ENCODE results near the gene TSSC4. TPM values are rescaled to one million over a fixed set of nuclear protein-coding genes. Genes with fewer than 3 reads are reported as not detected.

Gene TSSC4
- total and polyA plus RNA-seq, 2 of the 13 experiments (the other 11 are each of a cell fraction or from before 2014, with no cell fraction given) = 16.2 to 58.6 TPM

DNA sequence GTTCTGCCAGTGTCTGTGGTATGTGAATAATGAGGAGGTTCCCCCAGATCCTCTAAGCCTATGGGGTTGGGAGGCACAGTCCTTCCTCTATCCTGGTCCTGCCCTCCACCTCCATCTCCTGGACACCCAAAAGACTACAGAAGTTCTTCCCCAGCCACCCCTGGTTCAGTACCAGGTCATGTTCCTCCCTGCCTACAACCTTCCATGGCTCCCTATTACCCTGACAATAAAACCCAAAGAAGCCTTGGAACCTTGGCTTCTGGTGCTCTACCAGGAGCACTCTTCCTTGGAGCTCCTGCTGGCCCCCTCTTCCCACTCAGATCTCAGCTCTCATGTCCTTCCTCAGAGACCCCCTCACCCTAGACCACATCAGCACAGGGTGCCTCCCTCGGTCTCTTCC is 30.8 kb downstream of the TSSC4 start:
- H3K9me3 ChIP-seq (ENCODE audit: low read length) = no peaks in the 10 kb centered on the region
- H3K36me3 ChIP-seq (replicated peaks in 1 of 2; ENCODE audit: control insufficient read depth in 1 of 2, insufficient read depth in 2 of 2, low read length in 2 of 2) = no peaks in the 10 kb centered on the region
- TF ChIP-seq MEIS2 (CRISPR knock-in tag; IDR thresholded peaks at IDR 0.05) = no peak
- TF ChIP-seq PRPF4 (IDR thresholded peaks at IDR 0.05; ENCODE audit: low read depth, low read length, poor library complexity, severe bottlenecking) = no peak
- no peak for TF ChIP-seq GFI1 (CRISPR knock-in tag; IDR thresholded peaks at IDR 0.05; ENCODE audit: borderline replicate concordance)
- no peak for TF ChIP-seq ATAD3A (CRISPR knock-in tag; IDR thresholded peaks at IDR 0.05)
- TF ChIP-seq, protein P1, sequence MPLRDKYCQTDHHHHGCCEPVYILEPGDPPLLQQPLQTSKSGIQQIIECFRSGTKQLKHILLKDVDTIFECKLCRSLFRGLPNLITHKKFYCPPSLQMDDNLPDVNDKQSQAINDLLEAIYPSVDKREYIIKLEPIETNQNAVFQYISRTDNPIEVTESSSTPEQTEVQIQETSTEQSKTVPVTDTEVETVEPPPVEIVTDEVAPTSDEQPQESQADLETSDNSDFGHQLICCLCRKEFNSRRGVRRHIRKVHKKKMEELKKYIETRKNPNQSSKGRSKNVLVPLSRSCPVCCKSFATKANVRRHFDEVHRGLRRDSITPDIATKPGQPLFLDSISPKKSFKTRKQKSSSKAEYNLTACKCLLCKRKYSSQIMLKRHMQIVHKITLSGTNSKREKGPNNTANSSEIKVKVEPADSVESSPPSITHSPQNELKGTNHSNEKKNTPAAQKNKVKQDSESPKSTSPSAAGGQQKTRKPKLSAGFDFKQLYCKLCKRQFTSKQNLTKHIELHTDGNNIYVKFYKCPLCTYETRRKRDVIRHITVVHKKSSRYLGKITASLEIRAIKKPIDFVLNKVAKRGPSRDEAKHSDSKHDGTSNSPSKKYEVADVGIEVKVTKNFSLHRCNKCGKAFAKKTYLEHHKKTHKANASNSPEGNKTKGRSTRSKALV (CRISPR knock-in tag; IDR thresholded peaks at IDR 0.05) = no peak
- TF ChIP-seq MTA3 (CRISPR knock-in tag; IDR thresholded peaks at IDR 0.05) = no peak
- no peak for TF ChIP-seq CEBPZ (IDR thresholded peaks at IDR 0.05; ENCODE audit: low read length)
- TF ChIP-seq ZNF282 (IDR thresholded peaks at IDR 0.05; ENCODE audit: partially characterized antibody) = no peak
- no peak for TF ChIP-seq POLR2A (IDR thresholded peaks at IDR 0.05; ENCODE audit: insufficient read depth in 1 of 2, low read depth in 2 of 2, low read length in 2 of 2)
- TF ChIP-seq CBX5 (CRISPR knock-in tag; IDR thresholded peaks at IDR 0.05; ENCODE audit: borderline replicate concordance) = no peak
- no peak for TF ChIP-seq SRY (CRISPR knock-in tag; IDR thresholded peaks at IDR 0.05)
- no peak for TF ChIP-seq ONECUT2 (CRISPR knock-in tag; IDR thresholded peaks at IDR 0.05)
- ChIA-PET POLR2A (no interaction called here), CTCF (ENCODE audit: low intra/inter-chr PET ratio, low total read pairs) (interaction anchor here (4.9 kb wide), 1 partner anchor 101 kb away, joined by 111 read pairs; no protein-coding TSS in a partner anchor)
- H2AFZ ChIP-seq (ENCODE audit: low read length) = no peak overlapping the region
- FAIRE-seq (no peak), DNase-seq (ENCODE audit: low spot score) (no peak), ATAC-seq (no peak)
- no peak overlapping the region for H3K4me3 ChIP-seq (replicated peaks in 1 of 3; ENCODE audit: insufficient read depth in 1 of 3, low read depth in 2 of 3, low read length in 3 of 3)
- in situ Hi-C loops (cut with HindIII; ENCODE audit: extremely low pct_ligation_motif_present, low pct_unique_long_range_greater_than_20kb) (loop anchor here (5.0 kb wide), 1 partner anchor 466 kb away; no protein-coding TSS in a partner anchor), intact Hi-C loops (cut with micrococcal nuclease; ENCODE audit: unreplicated experiment) (no loop called here)
- no peak overlapping the region for H3K4me2 ChIP-seq (ENCODE audit: low read depth, low read length)
- H3K27me3 ChIP-seq (ENCODE audit: control insufficient read depth in 1 of 2, insufficient read depth in 2 of 2, low read length in 2 of 2) = peaks cover 10 to 60% of the 10 kb centered on the region in 2 experiments; a peak in 4 of 5 replicates
- BruUV-seq (replicated peaks) = no TSS peak
- 10% methylated on average over 1 of the region's 1 CpG for WGBS (ENCODE audit: low lambda C conversion rate)
- H3K27ac ChIP-seq (ENCODE audit: extremely low read length, insufficient read depth, low read length) = no peak overlapping the region
- H3K9ac ChIP-seq (ENCODE audit: insufficient read depth, low read depth, low read length) = no peak overlapping the region
- H4K20me1 ChIP-seq (ENCODE audit: insufficient read depth, low read length) = no peaks in the 10 kb centered on the region
- no peaks in the 10 kb centered on the region for H3K79me2 ChIP-seq (ENCODE audit: insufficient read depth, low read length)
- no peaks in the 10 kb centered on the region for H3K4me1 ChIP-seq (ENCODE audit: insufficient read depth, low read length)

Data from HepG2 (cell line).